GM23248 (cell line): Measurements from ENCODE around the gene KCTD16.

ENCODE experiments used
- EZH2 ChIP-seq: fragments of 200-600 bp; sonication (generic); IDR thresholded peaks from 2 replicates; pipeline ENCODE4 v1.6.1; 2018; ENCODE audit warnings: antibody characterized with exemption, mild to moderate bottlenecking; ENCODE audit not compliant: insufficient read depth, poor library complexity, severe bottlenecking
- EZH2phosphoT487 ChIP-seq: fragments of 200-600 bp; sonication (generic); IDR thresholded peaks from 2 replicates; pipeline ENCODE4 v1.6.1; 2018; ENCODE audit warnings: antibody characterized with exemption, moderate library complexity, mild to moderate bottlenecking, low read depth; ENCODE audit not compliant: insufficient read depth

DNA sequence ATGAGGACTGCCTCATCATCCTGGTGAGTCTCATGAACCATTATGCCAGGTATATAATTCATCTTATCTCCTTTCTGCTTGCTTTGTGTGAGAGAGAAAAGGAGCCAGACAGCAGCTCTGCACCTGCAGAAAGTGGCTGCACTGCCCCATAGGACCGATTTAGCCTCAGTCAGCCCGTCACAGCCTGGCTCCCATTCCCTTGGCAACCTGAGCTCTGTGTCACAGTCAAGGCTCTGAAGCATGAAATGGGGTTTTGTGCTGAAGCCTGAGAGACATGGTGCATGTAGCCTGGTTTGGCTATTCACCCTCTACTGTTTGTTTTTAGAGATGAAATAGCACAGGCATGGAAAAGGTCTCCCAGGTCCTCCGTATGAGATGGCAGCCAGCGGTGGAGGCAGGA lies 198.3 kb downstream of the KCTD16 start:
- no peak for TF ChIP-seq EZH2
- TF ChIP-seq EZH2phosphoT487: no peak
